Panc1 (cell line): Measurements from ENCODE around the gene TP73. TPM values are rescaled to one million over a fixed set of nuclear protein-coding genes. Genes with fewer than 3 reads are reported as not detected.

ENCODE experiments used
- ATAC-seq: fragments of 200-7000 bp; cut with Tn5 transposase; 2 replicates; pipeline ENCODE4 v1.9.1; 2020; ENCODE audit warnings: mild to moderate bottlenecking, moderate library complexity
- BruUV-seq: library from RNA; stranded (reverse); fragments of 400-500 nt; replicated peaks from 2 replicates; lab custom pipeline; 2021; lab: Mats Ljungman, UMichigan
- CTCF ChIA-PET: fragments of 300-600 bp; sonication (Branson Sonifier 250); formaldehyde crosslinking; loops from one replicate; lab custom pipeline; 2022; ENCODE audit warnings: antibody characterized with exemption; lab: Charles Lee
- POLR2A ChIA-PET: fragments of 300-600 bp; sonication (Branson Sonifier 250); formaldehyde crosslinking; loops from one replicate; lab custom pipeline; 2022; ENCODE audit warnings: antibody characterized with exemption; lab: Charles Lee
- DNase-seq: peaks from one replicate; pipeline ENCODE4 v3.0.0-alpha.2; 2010; ENCODE audit warnings: low read depth, low spot score
- H3K27ac ChIP-seq: 2 replicates; pipeline ENCODE4 v1.5.1; 2011; ENCODE audit warnings: mild to moderate bottlenecking, low read length, inconsistent platforms
- H3K27me3 ChIP-seq: fragments of 200-500 bp; sonication (Bioruptor generic); 2 replicates; pipeline ENCODE4 v1.6.0; 2014; ENCODE audit warnings: low read length, inconsistent platforms; ENCODE audit not compliant: control insufficient read depth, insufficient read depth
- H3K36me3 ChIP-seq: fragments of 200-500 bp; sonication (Bioruptor generic); 2 replicates; pipeline ENCODE4 v1.5.1; 2014; ENCODE audit warnings: inconsistent platforms, mild to moderate bottlenecking, low read length, moderate library complexity; ENCODE audit not compliant: control insufficient read depth, insufficient read depth
- H3K4me1 ChIP-seq: 2 replicates; pipeline ENCODE4 v1.5.1; 2011; ENCODE audit warnings: inconsistent platforms, mild to moderate bottlenecking, low read length, moderate library complexity; ENCODE audit not compliant: control insufficient read depth, insufficient read depth
- H3K4me3 ChIP-seq, 2 experiments: 2 replicates each; pipeline ENCODE4 v1.5.1; 2011 to 2012; ENCODE audit warnings: low read depth in 2 of 2, low read length in 2 of 2, mild to moderate bottlenecking in 2 of 2, inconsistent platforms in 1 of 2, moderate library complexity in 1 of 2
- H3K9me3 ChIP-seq: fragments of 200-500 bp; sonication (Bioruptor generic); 2 replicates; pipeline ENCODE4 v1.5.1; 2014; ENCODE audit warnings: low read depth, mild to moderate bottlenecking, inconsistent platforms, low read length, moderate library complexity; ENCODE audit not compliant: control insufficient read depth, insufficient read depth
- CTCF ChIP-seq: fragments of 450-650 bp; IDR thresholded peaks from 2 replicates; pipeline ENCODE4 v1.5.1; 2017; ENCODE audit warnings: mild to moderate bottlenecking
- POLR2AphosphoS5 ChIP-seq: IDR thresholded peaks from 2 replicates; pipeline ENCODE4 v1.6.1; 2012; ENCODE audit warnings: mild to moderate bottlenecking, low read depth, low read length, moderate library complexity
- SIN3A ChIP-seq: IDR thresholded peaks from 2 replicates; pipeline ENCODE4 v1.6.1; 2012; ENCODE audit warnings: low read depth, mild to moderate bottlenecking, low read length, moderate library complexity, borderline replicate concordance; ENCODE audit not compliant: insufficient read depth
- TCF7L2 ChIP-seq: IDR thresholded peaks from 2 replicates; pipeline ENCODE4 v1.6.1; 2011; ENCODE audit warnings: mild to moderate bottlenecking, low read depth, low read length, inconsistent platforms
- in situ Hi-C: cut with HindIII; loops from 2 replicates; pipeline ENCODE4 v1.10.0; 2016; ENCODE audit warnings: low sequenced_read_pairs, low pct_unique_long_range_greater_than_20kb
- intact Hi-C: fragments of 100-400 bp; cut with micrococcal nuclease; formaldehyde crosslinking; loops from one replicate; pipeline ENCODE4 v1.10.0; 2022; ENCODE audit not compliant: unreplicated experiment
- total RNA-seq: library from RNA; stranded (reverse); gene quantifications from one replicate; pipeline ENCODE4 v1.2.1, GENCODE V29; 2021; ENCODE audit not compliant: unreplicated experiment
- TF ChIP-seq, protein P1 (sequence below), 2 experiments: IDR thresholded peaks; 2 replicates each; pipeline ENCODE4 v1.6.1; 2011 to 2012; ENCODE audit warnings: low read depth in 2 of 2, control low read depth in 1 of 2, low read length in 1 of 2, mild to moderate bottlenecking in 1 of 2, moderate library complexity in 1 of 2; ENCODE audit not compliant: insufficient read depth in 1 of 2

The TP73 gene
- total RNA-seq, 1 experiment from 2014 or later: 4.7 TPM

DNA sequence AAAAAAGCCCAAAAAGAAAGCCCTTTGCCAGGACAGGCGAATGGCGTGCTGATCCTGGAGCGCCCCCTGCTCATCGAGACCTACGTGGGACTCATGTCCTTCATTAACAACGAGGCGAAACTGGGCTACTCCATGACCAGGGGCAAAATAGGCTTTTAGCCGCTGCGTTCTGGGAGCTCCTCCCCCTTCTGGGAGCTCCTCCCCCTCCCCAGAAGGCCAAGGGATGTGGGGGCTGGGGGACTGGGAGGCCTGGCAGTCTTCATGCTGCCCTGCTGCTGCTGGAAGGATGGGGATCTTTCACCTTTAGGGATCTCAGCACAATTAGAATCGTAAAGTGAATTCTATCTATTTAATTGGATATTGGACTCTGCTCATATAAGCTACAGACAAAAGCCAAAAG is 23.9 kb upstream of the TP73 start:
- no peak for DNase-seq
- intact Hi-C loops (loop anchor here (10.0 kb wide), 1 partner anchor 96 kb away; no protein-coding TSS in a partner anchor), in situ Hi-C loops (no loop called here)
- CTCF ChIA-PET: interaction anchor here (0.8 to 1.4 kb wide), 3 partner anchors 96 to 175 kb away, joined by 3 to 7 read pairs (median 6); no protein-coding TSS in a partner anchor
- Histone ChIP-seq H3K9me3 (no peaks in the 10 kb centered on the region), H3K27me3 (no peaks in the 10 kb centered on the region), H3K27ac (no peak overlapping the region), H3K4me3 (no peak overlapping the region), H3K36me3 (peaks cover 5% of the 10 kb centered on the region), H3K4me1 (peaks cover 8% of the 10 kb centered on the region)
- no TSS peak for BruUV-seq
- no peak for ATAC-seq
- POLR2A ChIA-PET: no interaction called here
- no peak for TF ChIP-seq TCF7L2
- TF ChIP-seq POLR2AphosphoS5: no peak
- TF ChIP-seq, protein P1, sequence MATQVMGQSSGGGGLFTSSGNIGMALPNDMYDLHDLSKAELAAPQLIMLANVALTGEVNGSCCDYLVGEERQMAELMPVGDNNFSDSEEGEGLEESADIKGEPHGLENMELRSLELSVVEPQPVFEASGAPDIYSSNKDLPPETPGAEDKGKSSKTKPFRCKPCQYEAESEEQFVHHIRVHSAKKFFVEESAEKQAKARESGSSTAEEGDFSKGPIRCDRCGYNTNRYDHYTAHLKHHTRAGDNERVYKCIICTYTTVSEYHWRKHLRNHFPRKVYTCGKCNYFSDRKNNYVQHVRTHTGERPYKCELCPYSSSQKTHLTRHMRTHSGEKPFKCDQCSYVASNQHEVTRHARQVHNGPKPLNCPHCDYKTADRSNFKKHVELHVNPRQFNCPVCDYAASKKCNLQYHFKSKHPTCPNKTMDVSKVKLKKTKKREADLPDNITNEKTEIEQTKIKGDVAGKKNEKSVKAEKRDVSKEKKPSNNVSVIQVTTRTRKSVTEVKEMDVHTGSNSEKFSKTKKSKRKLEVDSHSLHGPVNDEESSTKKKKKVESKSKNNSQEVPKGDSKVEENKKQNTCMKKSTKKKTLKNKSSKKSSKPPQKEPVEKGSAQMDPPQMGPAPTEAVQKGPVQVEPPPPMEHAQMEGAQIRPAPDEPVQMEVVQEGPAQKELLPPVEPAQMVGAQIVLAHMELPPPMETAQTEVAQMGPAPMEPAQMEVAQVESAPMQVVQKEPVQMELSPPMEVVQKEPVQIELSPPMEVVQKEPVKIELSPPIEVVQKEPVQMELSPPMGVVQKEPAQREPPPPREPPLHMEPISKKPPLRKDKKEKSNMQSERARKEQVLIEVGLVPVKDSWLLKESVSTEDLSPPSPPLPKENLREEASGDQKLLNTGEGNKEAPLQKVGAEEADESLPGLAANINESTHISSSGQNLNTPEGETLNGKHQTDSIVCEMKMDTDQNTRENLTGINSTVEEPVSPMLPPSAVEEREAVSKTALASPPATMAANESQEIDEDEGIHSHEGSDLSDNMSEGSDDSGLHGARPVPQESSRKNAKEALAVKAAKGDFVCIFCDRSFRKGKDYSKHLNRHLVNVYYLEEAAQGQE (IDR thresholded peaks at IDR 0.05; ENCODE audit: insufficient read depth in 1 of 2, low read depth in 2 of 2, low read length in 1 of 2): no peak
- no peak for TF ChIP-seq CTCF
- no peak for TF ChIP-seq SIN3A

GRCh38 chr1:3629561-3630160 is 22.7 kb upstream of the TP73 start:
- in situ Hi-C loops: no loop called here
- Histone ChIP-seq H3K27me3 (no peaks in the 10 kb centered on the region), H3K4me3 (no peak overlapping the region), H3K9me3 (no peaks in the 10 kb centered on the region), H3K27ac (no peak overlapping the region), H3K4me1 (peaks cover 5% of the 10 kb centered on the region), H3K36me3 (peaks cover 5% of the 10 kb centered on the region)
- ChIA-PET CTCF (no interaction called here), POLR2A (interaction anchor here (0.6 kb wide), 1 partner anchor 122 kb away, joined by 4 read pairs; no protein-coding TSS in a partner anchor)
- no peak for DNase-seq
- intact Hi-C loops: loop anchor here (10.0 kb wide), 1 partner anchor 95 kb away; no protein-coding TSS in a partner anchor
- TF ChIP-seq CTCF: no peak
- TF ChIP-seq SIN3A: no peak
- TF ChIP-seq POLR2AphosphoS5: no peak
- TF ChIP-seq TCF7L2: no peak
- TF ChIP-seq, protein P1 (IDR thresholded peaks at IDR 0.05; ENCODE audit: insufficient read depth in 1 of 2, low read depth in 2 of 2, low read length in 1 of 2): no peak
- BruUV-seq: TSS peak; percentile 93
- no peak for ATAC-seq
